ENCODE results near the gene UBTD2.

Gene UBTD2

GRCh38 chr5:172178301-172178987 is 105.1 kb downstream of the UBTD2 start:
- ChIA-PET POLR2A (interaction anchor here (1.6 kb wide), 1 partner anchor 9 kb away, joined by 4 read pairs; the partner anchor contains the start of gene STK10), CTCF (interaction anchor here (1.0 to 2.0 kb wide), 3 partner anchors 8 to 115 kb away, joined by 4 to 14 read pairs (median 6); partner anchors contain the start of gene STK10)
- DNase-seq (ENCODE audit: extremely low spot score): no peak
- TF ChIP-seq CTCF (IDR thresholded peaks at IDR 0.05; ENCODE audit: control extremely low read depth, extremely low read depth, low read depth, missing control alignments): no peak

GRCh38 chr5:172177176-172177575 is 106.4 kb downstream of the UBTD2 start:
- TF ChIP-seq CTCF (IDR thresholded peaks at IDR 0.05; ENCODE audit: control extremely low read depth, extremely low read depth, low read depth, missing control alignments): no peak
- POLR2A ChIA-PET: interaction anchor here (3.5 kb wide), 1 partner anchor 10 kb away, joined by 26 read pairs; the partner anchor contains the start of gene STK10
- CTCF ChIA-PET: interaction anchor here (1.7 to 6.4 kb wide), 2 partner anchors 11 to 21 kb away, joined by 3 to 59 read pairs; partner anchors contain the start of gene STK10

GRCh38 chr5:172175263-172175719 is 108.3 kb downstream of the UBTD2 start:
- peak; percentile 80 for DNase-seq (ENCODE audit: extremely low spot score)
- CTCF ChIA-PET: interaction anchor here (0.7 to 6.4 kb wide), 13 partner anchors 9 to 108 kb away, joined by 3 to 59 read pairs (median 4); partner anchors contain the start of genes STK10 and UBTD2
- POLR2A ChIA-PET: interaction anchor here (1.1 to 3.5 kb wide), 4 partner anchors 12 to 64 kb away, joined by 3 to 26 read pairs (median 4); partner anchors contain the start of gene STK10
- TF ChIP-seq CTCF (IDR thresholded peaks at IDR 0.05; ENCODE audit: control extremely low read depth, extremely low read depth, low read depth, missing control alignments): no peak

More at GRCh38 chr5:172177176-172177575, 106.4 kb downstream of the UBTD2 start:
- no peak for DNase-seq (ENCODE audit: extremely low spot score)

GRCh38 chr5:172173564-172174153 is 109.9 kb downstream of the UBTD2 start:
- POLR2A ChIA-PET: interaction anchor here (0.6 to 3.5 kb wide), 5 partner anchors 9 to 14 kb away, joined by 3 to 26 read pairs (median 4); partner anchors contain the start of gene STK10
- CTCF ChIA-PET: interaction anchor here (0.9 to 6.4 kb wide), 12 partner anchors 10 to 114 kb away, joined by 3 to 59 read pairs (median 4); partner anchors contain the start of gene STK10

GRCh38 chr5:172172912-172173563 is 110.5 kb downstream of the UBTD2 start:
- ChIA-PET CTCF (interaction anchor here (0.9 to 6.4 kb wide), 8 partner anchors 11 to 110 kb away, joined by 4 to 59 read pairs (median 4); partner anchors contain the start of gene STK10), POLR2A (interaction anchor here (0.6 to 1.2 kb wide), 3 partner anchors 8 to 11 kb away, joined by 3 to 6 read pairs (median 4); no protein-coding TSS in a partner anchor)
- DNase-seq (ENCODE audit: extremely low spot score): no peak
- TF ChIP-seq CTCF (IDR thresholded peaks at IDR 0.05; ENCODE audit: control extremely low read depth, extremely low read depth, low read depth, missing control alignments): no peak

More at GRCh38 chr5:172173564-172174153, 109.9 kb downstream of the UBTD2 start:
- TF ChIP-seq CTCF (IDR thresholded peaks at IDR 0.05; ENCODE audit: control extremely low read depth, extremely low read depth, low read depth, missing control alignments): no peak
- no peak for DNase-seq (ENCODE audit: extremely low spot score)

GRCh38 chr5:172171118-172171517 is 112.4 kb downstream of the UBTD2 start:
- CTCF ChIA-PET: interaction anchor here (1.7 kb wide), 1 partner anchor 20 kb away, joined by 5 read pairs; no protein-coding TSS in a partner anchor
- no peak for TF ChIP-seq CTCF (IDR thresholded peaks at IDR 0.05; ENCODE audit: control extremely low read depth, extremely low read depth, low read depth, missing control alignments)
- DNase-seq (ENCODE audit: extremely low spot score): no peak
- POLR2A ChIA-PET: no interaction called here

All from GM10248 (cell line).